WERI-Rb-1 (cell line): Measurements from ENCODE around the gene RYR3.

Source experiments
- DNase-seq: peaks from one replicate; pipeline ENCODE4 v3.0.0-alpha.2; 2020
- H3K27ac ChIP-seq: fragments of 250-450 bp; sonication (Bioruptor Pico); 2 replicates; pipeline ENCODE4 v1.5.1; 2020; ENCODE audit warnings: mild to moderate bottlenecking, moderate library complexity
- H3K27me3 ChIP-seq: fragments of 250-450 bp; sonication (Bioruptor Pico); 2 replicates; pipeline ENCODE4 v1.5.1; 2021; ENCODE audit warnings: mild to moderate bottlenecking, low read depth, moderate library complexity; ENCODE audit not compliant: insufficient read depth, severe bottlenecking
- H3K36me3 ChIP-seq: fragments of 250-450 bp; sonication (Bioruptor Pico); 2 replicates; pipeline ENCODE4 v1.5.1; 2020; ENCODE audit warnings: mild to moderate bottlenecking, moderate library complexity
- H3K4me3 ChIP-seq: 2 replicates; pipeline ENCODE4 v1.5.1; 2011; ENCODE audit warnings: low read depth, mild to moderate bottlenecking, control low read depth, low read length
- H3K9me3 ChIP-seq: fragments of 250-450 bp; sonication (Bioruptor Pico); 2 replicates; pipeline ENCODE4 v1.5.1; 2021; ENCODE audit warnings: mild to moderate bottlenecking, moderate library complexity; ENCODE audit not compliant: severe bottlenecking
- TF ChIP-seq, protein P1 (sequence below): IDR thresholded peaks from 2 replicates; pipeline ENCODE4 v1.5.1; 2011; ENCODE audit warnings: low read depth, mild to moderate bottlenecking, control low read depth, inconsistent platforms, low read length

Gene RYR3

DNA sequence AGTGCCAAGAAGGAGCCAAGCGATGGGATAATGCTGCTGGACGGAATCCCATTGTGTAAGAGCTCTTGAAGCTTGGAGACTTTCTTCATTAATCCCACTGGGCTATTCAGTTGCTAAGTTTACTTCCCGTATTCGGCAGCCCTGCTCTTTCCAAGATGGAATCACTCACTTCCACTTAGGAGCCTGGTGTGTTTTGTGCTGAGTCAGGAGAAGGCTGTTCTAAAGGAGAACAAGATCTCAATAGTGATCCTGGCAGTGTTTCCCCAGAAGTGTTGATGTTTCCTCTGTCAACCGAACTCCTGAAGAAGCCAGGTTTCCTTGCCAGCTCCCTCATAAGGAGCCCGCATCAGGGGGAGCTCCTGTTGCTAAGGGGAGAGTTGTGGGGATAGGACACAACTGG, 387.4 kb downstream of the RYR3 start:
- DNase-seq = no peak
- no peaks in the 10 kb centered on the region for H3K27me3 ChIP-seq
- no peaks in the 10 kb centered on the region for H3K9me3 ChIP-seq
- TF ChIP-seq, protein P1, sequence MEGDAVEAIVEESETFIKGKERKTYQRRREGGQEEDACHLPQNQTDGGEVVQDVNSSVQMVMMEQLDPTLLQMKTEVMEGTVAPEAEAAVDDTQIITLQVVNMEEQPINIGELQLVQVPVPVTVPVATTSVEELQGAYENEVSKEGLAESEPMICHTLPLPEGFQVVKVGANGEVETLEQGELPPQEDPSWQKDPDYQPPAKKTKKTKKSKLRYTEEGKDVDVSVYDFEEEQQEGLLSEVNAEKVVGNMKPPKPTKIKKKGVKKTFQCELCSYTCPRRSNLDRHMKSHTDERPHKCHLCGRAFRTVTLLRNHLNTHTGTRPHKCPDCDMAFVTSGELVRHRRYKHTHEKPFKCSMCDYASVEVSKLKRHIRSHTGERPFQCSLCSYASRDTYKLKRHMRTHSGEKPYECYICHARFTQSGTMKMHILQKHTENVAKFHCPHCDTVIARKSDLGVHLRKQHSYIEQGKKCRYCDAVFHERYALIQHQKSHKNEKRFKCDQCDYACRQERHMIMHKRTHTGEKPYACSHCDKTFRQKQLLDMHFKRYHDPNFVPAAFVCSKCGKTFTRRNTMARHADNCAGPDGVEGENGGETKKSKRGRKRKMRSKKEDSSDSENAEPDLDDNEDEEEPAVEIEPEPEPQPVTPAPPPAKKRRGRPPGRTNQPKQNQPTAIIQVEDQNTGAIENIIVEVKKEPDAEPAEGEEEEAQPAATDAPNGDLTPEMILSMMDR = no peak
- no peaks in the 10 kb centered on the region for H3K36me3 ChIP-seq
- no peak overlapping the region for H3K27ac ChIP-seq
- no peak overlapping the region for H3K4me3 ChIP-seq

DNA sequence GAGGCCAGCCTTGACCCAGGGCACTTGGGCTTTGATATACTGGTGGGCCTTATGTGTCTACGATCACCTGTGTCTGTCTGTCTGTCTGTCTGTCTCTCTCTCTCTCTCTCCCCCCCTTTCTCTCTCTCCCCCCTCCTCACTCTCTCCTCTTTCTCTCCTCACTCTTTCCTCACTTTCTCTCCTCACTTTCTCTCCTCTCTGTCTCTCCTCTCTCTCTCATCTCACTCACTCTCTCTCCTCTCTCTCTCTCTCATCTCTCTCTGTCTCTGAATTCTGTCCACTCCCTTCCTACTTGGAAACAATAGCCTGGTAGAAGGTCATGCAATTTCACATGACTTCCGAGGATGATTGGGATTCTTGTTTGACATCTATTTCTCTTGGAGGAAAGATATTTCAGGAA, 388.4 kb downstream of the RYR3 start:
- DNase-seq = no peak
- TF ChIP-seq, protein P1 = no peak
- no peaks in the 10 kb centered on the region for H3K36me3 ChIP-seq
- H3K9me3 ChIP-seq = no peaks in the 10 kb centered on the region
- no peaks in the 10 kb centered on the region for H3K27me3 ChIP-seq
- H3K4me3 ChIP-seq = no peak overlapping the region
- H3K27ac ChIP-seq = no peak overlapping the region

DNA sequence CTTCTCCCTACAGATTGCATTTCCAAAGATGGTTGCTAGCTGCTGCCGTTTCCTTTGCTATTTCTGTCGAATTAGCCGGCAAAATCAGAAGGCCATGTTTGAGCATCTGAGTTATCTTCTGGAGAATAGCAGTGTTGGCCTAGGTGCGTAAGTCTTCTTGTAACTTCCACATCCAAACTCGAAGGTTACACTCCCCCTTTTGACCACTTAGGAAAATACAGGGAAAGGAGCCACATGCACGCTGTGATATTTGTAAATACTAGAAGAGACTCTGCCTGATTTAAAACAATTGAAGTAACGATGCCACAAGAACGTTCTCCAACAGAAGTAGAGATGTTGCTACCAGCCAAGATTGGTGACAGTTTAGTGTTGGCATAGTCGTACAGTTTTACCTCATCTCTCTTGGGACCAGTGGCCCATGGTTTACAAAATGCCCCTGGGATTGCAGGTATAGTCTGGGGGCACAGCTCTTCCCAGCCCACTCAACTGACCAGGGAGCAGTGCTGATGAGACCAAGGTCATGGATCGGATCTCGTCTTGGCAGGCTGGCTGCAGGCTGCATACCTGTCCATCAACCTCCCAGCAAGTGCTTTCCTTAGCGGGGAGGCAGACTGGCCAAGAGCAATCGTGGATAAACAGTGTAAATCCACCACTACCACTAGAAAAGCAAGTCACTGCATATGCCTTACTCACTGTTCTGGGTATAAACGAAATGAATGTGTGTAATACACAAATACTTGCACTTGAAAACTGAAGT, 389.1 kb downstream of the RYR3 start:
- Histone ChIP-seq H3K27ac (no peak overlapping the region), H3K27me3 (no peaks in the 10 kb centered on the region), H3K36me3 (no peaks in the 10 kb centered on the region), H3K9me3 (no peaks in the 10 kb centered on the region), H3K4me3 (no peak overlapping the region)
- DNase-seq = no peak
- TF ChIP-seq, protein P1 = peak; percentile 44; the same call in 1 of the 2 replicates

DNA sequence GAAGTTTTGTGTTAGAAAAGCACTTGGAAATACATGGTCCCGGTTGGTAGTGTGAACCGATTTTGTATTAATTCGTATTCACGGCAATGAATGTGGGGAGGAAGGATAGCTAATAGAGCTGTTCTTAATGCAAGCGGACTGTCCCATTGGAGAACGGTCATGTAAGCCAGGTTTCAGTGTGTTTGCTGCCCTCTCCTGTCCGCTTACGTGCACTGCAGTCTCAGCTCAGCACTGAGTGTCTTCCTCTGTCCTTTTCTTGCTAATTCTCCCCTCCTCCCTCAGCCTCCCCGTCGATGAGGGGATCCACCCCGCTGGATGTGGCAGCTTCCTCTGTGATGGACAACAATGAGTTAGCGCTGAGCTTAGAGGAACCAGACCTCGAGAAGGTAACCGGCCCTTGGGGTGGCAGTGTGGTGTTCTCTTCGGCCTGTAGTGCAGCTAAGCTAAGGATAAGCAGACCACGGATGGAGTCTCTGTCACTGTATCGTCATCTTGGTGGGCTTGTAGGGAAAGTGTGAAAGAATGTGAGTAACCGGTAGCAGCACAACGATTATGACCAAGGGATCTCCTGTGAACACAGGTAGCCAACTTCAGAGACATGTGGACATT, 390.0 kb downstream of the RYR3 start:
- H3K36me3 ChIP-seq = no peaks in the 10 kb centered on the region
- peak; percentile 79 for DNase-seq
- H3K27me3 ChIP-seq = no peaks in the 10 kb centered on the region
- H3K27ac ChIP-seq = no peak overlapping the region
- TF ChIP-seq, protein P1 = peak; percentile 98
- no peak overlapping the region for H3K4me3 ChIP-seq
- H3K9me3 ChIP-seq = no peaks in the 10 kb centered on the region

DNA sequence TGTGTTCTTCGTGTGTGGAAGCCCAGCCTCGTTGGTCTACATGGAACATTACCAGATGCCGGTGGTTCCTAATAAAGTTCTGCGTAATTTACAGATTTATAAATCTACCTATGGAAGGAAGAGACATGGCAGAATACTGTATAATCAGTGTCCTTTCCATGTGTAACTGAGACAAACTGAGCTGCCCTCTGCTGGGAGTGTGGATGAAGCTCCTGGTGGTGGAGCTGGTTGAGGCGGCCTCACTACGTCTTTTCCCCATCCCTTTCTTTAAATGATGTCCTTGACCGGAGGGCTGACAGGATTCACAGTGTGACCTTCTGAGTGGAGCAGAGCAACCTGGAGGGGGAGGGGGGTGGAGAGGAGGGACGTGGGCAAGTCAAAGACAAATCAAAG, 390.5 kb downstream of the RYR3 start:
- peak; percentile 14 for DNase-seq
- TF ChIP-seq, protein P1 = peak; percentile 34; the same call in 1 of the 2 replicates
- Histone ChIP-seq H3K27ac (no peak overlapping the region), H3K36me3 (no peaks in the 10 kb centered on the region), H3K4me3 (no peak overlapping the region), H3K9me3 (no peaks in the 10 kb centered on the region), H3K27me3 (no peaks in the 10 kb centered on the region)

DNA sequence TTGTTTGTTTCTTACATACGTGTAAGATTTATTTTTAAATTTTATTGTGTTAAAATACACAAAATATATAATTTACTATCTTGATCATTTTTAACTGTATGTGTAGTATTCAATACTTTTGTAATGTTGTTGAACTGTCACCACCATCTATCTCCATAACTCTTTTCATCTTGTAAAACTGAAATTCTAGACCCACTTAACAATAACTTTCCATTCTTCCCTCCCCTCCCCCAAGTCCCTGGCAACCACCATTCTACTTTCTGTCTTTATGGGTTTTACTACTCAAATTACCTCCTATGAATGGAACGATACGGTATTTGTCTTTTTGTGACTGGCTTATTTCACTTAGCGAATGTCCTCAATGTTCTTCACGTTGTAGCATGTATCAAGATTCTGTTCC, 395.4 kb downstream of the RYR3 start:
- Histone ChIP-seq H3K36me3 (no peaks in the 10 kb centered on the region), H3K9me3 (peaks cover 5% of the 10 kb centered on the region)
- TF ChIP-seq, protein P1 = no peak

More for the DNA sequence above, 395.4 kb downstream of the RYR3 start:
- H3K27me3 ChIP-seq = no peaks in the 10 kb centered on the region
- no peak overlapping the region for H3K4me3 ChIP-seq
- no peak for DNase-seq
- H3K27ac ChIP-seq = no peak overlapping the region
